SW 1271 (cell line): ENCODE measurements around the gene PRND.
"Not testable (repeated sequence)": the region's sequence is repeated elsewhere in the genome, so short reads cannot be mapped to it uniquely, and the experiment has no call there.

Source experiments
- DNase-seq, 2 experiments: peaks; one replicate each; lab custom pipeline; 2025; lab: John Stamatoyannopoulos, UW

Gene PRND

GRCh38 chr20:4721719-4722118, at the start of gene PRND:
Gene PRND, plus strand, starts transcription at chr20:4721909. Its CDS starts 2,643 bp downstream, at chr20:4724552.
- DNase-seq = no peak

DNA sequence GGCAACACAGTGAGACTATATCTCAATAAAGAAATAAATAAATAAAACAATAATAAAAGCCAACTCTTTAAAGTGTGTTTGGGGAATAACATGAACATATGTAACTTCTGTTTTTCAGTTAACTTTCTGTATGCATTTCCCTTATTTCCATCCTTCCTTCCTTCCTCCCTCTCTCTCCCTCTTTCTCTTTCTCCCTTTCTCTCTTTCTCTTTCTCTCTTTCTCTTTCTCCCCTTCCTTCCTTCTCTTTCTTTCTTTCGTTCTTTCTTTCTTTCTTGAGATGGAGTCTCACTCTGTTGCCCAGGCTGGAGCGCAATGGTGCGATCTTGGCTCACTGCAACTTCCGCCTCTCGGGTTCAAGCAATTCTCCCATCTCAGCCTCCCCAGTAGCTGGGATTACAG, 48.8 kb upstream of the PRND start:
- no peak for DNase-seq

GRCh38 chr20:4673371-4674001, 48.2 kb upstream of the PRND start:
- DNase-seq = no peak

DNA sequence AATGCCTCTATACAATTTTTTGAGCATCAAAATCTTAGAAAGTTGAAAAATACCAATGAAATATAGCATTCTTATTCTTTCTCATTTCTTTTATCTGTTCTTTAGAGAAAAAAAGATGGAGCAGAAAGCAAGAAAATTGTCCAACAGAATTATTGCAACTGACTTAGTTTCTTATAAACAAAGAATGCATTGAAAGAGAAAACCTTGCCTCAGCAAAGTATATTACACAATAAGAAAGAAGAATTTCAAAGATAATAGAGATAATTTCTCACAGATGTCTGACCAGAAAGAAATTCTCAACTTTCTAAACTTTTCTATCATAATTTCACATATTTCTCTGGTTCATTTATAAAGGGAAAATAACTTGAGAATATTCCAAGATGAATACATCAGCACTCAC, 47.0 kb upstream of the PRND start:
- no peak for DNase-seq

DNA sequence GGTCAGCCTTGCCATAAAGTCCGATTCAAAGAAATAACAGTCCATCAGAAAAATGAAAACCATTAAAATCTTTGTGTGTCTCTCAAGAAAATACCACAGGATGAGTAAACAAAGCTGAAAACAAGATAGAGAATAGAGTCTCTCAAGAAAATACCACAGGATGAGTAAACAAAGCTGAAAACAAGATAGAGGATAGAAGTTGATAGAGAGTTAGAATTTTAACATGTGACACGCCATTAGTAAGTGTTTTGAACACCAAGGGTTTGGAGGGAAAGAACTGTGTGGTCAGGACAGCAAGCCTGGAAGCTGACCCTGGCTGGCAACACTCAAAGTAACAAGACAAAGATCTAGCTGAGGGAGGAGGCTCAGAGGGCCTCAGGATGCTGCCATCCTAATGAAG, 43.9 kb upstream of the PRND start:
- DNase-seq = no peak

GRCh38 chr20:4681401-4681800, 40.3 kb upstream of the PRND start:
- no peak for DNase-seq

- no peak for DNase-seq
Measured at GRCh38 chr20:4681991-4682401, 39.7 kb upstream of the PRND start.

GRCh38 chr20:4682682-4683081, 39.0 kb upstream of the PRND start:
- no peak for DNase-seq

DNA sequence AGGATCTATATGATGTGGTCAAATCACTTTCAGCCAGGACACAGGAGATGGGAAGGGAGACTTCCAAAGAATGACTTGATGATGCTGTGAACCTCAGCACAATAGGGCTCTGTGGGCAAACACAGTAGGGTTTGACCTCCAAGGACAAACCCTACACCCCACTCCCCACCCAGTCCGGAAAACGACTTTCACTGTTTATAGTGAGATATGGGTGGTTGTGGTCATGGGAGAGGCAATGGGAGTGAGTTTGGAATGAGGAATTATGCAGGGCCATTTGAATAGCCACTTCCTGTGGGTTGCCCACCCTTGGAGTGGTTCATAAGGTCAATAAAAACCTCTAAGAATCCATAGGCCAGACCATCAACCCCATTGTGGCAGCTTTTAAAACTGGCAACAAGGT, 38.4 kb upstream of the PRND start:
- no peak for DNase-seq

GRCh38 chr20:4684837-4685413, 36.8 kb upstream of the PRND start:
- DNase-seq = no peak

DNA sequence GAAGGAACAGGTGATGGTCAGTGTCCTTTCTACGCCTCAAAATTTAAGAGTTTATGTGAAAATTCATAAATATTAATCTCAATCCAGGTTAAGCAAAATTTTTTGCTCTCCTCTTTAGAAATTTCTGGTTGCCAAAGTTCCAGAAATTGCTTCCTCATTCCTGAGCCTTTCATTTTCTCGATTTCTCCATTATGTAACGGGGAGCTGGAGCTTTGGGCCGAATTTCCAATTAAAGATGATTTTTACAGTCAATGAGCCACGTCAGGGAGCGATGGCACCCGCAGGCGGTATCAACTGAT, 35.8 kb upstream of the PRND start:
- no peak for DNase-seq

DNA sequence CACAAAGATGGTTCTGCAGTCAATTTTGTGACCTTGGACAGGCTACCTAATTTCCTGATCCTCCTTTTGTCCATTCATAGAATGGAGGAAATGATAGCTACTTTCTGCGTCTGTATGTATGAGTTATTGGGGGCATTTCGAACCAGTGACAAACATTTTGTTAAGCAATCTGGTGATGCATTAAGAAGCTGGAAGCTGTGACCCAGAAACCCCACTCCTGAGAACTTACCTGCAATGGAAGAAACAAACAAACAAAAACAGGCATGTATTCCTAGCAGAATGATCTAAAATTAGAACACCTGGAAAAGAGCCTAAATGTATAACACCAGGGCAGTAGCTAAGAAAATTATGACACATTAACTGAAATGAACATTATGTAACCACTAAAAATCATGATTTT, 33.4 kb upstream of the PRND start:
- no peak for DNase-seq

GRCh38 chr20:4689220-4689619, 32.5 kb upstream of the PRND start:
- no peak for DNase-seq

GRCh38 chr20:4691753-4692152, 30.0 kb upstream of the PRND start:
- DNase-seq = no peak

- DNase-seq = no peak
Measured at GRCh38 chr20:4694076-4694475, 27.6 kb upstream of the PRND start.

DNA sequence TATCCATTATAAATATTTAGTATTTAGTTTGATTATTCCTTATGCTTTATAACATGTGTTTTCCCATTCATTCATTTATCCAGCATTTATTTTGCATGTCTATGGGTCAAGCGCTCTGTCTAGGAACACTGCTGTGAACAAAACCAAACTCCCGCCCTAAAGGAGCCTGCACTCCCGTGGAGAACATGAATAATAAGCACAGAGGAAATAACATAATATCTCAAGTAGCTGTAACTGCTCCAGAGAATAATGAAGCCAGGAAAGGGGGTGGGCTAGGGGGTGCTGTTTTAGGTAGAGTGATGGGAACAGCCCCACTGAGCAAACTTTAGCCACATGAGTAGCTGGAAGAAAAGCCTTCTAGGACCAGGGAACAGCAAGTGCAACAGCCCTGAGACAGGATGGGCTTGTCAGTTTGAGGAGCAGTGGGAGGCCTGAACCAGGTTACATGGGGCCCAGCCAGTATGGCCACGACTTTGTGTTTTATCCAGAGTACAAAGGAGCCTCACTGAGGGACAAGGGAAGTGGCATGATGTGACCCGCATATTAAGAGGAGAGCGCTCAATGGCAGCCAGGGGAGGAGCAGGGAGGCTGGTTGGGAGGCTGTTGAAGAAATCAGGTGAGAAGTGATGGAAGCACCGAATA, 24.4 kb upstream of the PRND start:
- DNase-seq = no peak

DNA sequence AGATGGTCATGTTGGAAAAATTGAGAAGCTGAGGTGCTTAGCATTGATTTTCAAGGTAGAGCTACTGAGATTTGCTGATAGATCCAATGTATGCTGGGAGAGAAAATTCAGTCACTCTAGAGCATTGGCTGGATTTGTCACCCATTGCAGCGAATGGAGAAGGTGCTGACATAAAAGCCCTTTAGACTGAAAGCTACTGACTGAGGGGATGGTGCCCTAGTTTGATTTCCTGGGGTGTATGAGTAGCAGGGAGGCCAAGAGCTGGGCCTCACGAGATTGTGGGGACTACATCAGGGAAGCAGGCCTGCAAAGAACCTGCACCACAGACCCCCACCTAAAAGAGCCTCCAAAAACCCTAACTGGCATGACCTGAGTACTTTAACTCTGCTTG, 23.9 kb upstream of the PRND start:
- DNase-seq = no peak

GRCh38 chr20:4699216-4699615, 22.5 kb upstream of the PRND start:
- no peak for DNase-seq

DNA sequence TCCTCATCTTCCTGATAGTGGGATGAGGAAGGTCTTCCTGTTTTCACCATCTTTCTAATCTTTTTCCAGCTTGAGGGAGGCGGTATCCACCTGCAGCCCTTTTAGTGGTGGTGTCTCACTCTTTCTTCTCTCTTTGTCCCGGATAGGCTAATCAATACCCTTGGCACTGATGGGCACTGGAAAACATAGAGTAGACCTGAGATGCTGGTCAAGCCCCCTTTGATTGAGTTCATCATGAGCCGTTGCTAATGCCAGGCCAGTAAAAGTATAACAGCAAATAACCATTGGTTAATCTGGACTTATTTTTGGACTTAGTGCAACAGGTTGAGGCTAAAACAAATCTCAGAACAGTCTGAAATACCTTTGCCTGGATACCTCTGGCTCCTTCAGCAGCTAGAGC, 21.8 kb upstream of the PRND start:
- no peak for DNase-seq

DNA sequence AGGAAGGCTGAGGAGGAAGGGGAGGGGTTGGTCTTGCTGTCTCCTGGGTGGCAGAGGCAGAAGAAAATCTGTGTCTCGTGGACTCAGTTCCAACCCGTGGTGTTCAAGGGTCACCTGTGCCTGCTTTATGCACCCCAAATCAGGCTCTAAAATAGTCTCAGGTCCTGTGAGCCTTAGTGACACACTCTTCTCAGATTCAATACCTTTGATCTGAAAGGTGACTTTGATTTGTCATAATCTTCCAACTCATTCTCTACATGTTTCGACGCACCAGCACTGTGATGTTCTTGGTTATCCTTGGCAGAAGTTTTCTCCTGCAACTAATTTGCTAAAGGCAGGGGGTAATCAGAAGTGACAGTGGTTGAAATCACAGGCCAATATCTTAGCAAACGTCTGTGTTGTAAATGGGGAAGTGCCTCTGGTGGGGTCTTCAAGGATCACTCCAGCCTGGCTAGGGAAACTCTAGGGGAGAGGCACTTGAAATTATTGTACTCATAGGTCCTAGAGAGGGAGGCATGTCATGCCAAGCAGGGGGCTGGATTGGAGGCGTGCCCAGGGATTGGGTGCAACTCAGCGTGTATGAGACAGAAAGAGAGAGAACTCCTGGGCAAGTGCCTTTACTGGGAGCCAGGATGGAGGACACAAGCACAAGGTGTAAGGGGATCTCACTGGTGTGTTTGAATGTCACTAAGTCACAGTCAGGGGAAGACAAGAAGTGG, 19.0 kb upstream of the PRND start:
- DNase-seq = no peak

DNA sequence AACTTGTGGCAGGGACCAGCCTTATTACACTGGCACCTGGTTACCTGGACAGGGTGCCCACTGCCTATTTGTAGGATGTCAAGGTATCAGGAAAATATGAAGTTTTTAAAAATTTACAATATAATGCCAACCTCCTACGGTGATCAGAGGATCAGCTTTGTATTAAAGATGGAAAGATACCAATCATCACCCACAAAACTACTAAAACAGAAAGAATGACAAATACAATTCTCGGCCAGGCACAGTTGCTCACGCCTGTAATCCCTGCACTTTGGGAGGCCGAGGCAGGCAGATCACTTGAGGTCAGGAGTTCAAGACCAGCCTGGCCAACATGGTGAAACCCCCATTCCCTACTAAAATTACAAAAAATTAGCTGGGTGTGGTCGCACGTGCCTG, 18.4 kb upstream of the PRND start:
- DNase-seq = no peak

DNA sequence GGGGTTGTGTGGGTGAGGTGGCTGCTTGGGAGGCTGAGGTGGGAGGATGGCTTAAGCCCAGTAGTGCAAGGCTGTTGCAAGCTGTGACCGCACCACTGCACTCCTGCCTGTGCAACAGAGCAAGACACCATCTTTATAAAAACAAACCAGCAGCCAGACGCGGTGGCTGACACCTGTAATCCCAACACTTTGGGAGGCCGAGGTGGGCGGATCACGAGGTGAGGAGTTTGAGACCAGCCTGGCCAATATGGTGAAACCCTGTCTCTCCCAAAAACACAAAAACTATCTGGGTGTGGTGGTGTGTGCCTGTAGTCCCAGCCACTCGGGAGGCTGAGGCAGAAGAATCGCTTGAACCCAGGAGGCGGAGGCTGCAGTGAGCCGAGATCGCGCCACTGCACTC, 14.8 kb upstream of the PRND start:
- not testable (repeated sequence) for DNase-seq

- DNase-seq = no peak
Measured at GRCh38 chr20:4708036-4708435, 13.7 kb upstream of the PRND start.
